GM12878 (cell line): ENCODE data around the gene OR6Q1. TPM values are rescaled to one million over a fixed set of nuclear protein-coding genes. Genes with fewer than 3 reads are reported as not detected.

Source experiments
- ATAC-seq: fragments of 200-7000 bp; cut with Tn5 transposase; 3 replicates; pipeline ENCODE4 v1.9.1; 2020; ENCODE audit warnings: mild to moderate bottlenecking, moderate library complexity
- BruUV-seq: library from RNA; stranded (reverse); fragments of 400-500 nt; replicated peaks from 2 replicates; lab custom pipeline; 2021; lab: Mats Ljungman, UMichigan
- CTCF ChIA-PET: fragments of 300-600 bp; sonication (Branson Sonifier 250); formaldehyde crosslinking; extraction: SDS; loops from one replicate; lab custom pipeline; 2021; ENCODE audit warnings: inconsistent platforms; lab: Yijun Ruan, JAX
- POLR2A ChIA-PET: fragments of 350-600 bp; formaldehyde crosslinking; extraction: SDS; loops from one replicate; lab custom pipeline; 2021; ENCODE audit warnings: inconsistent platforms; lab: Charles Lee
- RAD21 ChIA-PET: fragments of 300-600 bp; sonication (Branson Sonifier 250); formaldehyde crosslinking; loops from one replicate; lab custom pipeline; 2023; ENCODE audit warnings: antibody characterized with exemption; ENCODE audit not compliant: unreplicated experiment; lab: Charles Lee
- SMC1A ChIA-PET: fragments of 300-600 bp; sonication (Branson Sonifier 250); formaldehyde crosslinking; loops from one replicate; lab custom pipeline; 2023; ENCODE audit not compliant: unreplicated experiment, uncharacterized antibody; lab: Charles Lee
- DNase-seq: peaks from one replicate; pipeline ENCODE4 v3.0.0-alpha.2; 2011; ENCODE audit warnings: low read depth, low spot score
- FAIRE-seq: peaks from 3 replicates; lab custom pipeline; 2011; peaks lifted over from hg19 to GRCh38; lab: Jason Lieb, UNC
- H2AFZ ChIP-seq: 2 replicates; pipeline ENCODE4 v1.6.0; 2011; ENCODE audit warnings: low read depth, low read length, control low read depth; ENCODE audit not compliant: control insufficient read depth
- H3K27ac ChIP-seq: 2 replicates; pipeline ENCODE4 v1.5.1; 2011; ENCODE audit warnings: control low read depth; ENCODE audit not compliant: control insufficient read depth, insufficient read depth
- H3K27me3 ChIP-seq, 2 experiments: replicated peaks in 1 of 2; 2 replicates each; pipeline versions ENCODE4 v1.6.0 to v1.6.1; 2011; ENCODE audit warnings: low read length in 1 of 2; ENCODE audit not compliant: control insufficient read depth in 2 of 2, insufficient read depth in 2 of 2
- H3K36me3 ChIP-seq, 2 experiments: 2 replicates each; pipeline ENCODE4 v1.5.1; 2011; ENCODE audit warnings: low read length in 1 of 2; ENCODE audit not compliant: control insufficient read depth in 2 of 2, insufficient read depth in 2 of 2
- H3K4me1 ChIP-seq: 2 replicates; pipeline ENCODE4 v1.6.1; 2011; ENCODE audit warnings: mild to moderate bottlenecking, low read length, moderate library complexity, mixed read lengths; ENCODE audit not compliant: control insufficient read depth, insufficient read depth
- H3K4me2 ChIP-seq: 2 replicates; pipeline ENCODE4 v1.6.0; 2011; ENCODE audit warnings: control low read depth; ENCODE audit not compliant: control insufficient read depth, insufficient read depth
- H3K4me3 ChIP-seq: fragments of 200-600 bp; sonication (generic); 2 replicates; pipeline ENCODE4 v1.5.1; 2016
- H3K79me2 ChIP-seq: 2 replicates; pipeline ENCODE4 v1.6.0; 2011; ENCODE audit warnings: low read length; ENCODE audit not compliant: control insufficient read depth, insufficient read depth
- H3K9ac ChIP-seq: 2 replicates; pipeline ENCODE4 v1.8.0; 2011; ENCODE audit warnings: low read length, control low read depth, mixed read lengths; ENCODE audit not compliant: control insufficient read depth, insufficient read depth
- H3K9me3 ChIP-seq: replicated peaks from 3 replicates; pipeline ENCODE4 v1.5.1; 2011; ENCODE audit warnings: mild to moderate bottlenecking, low read length; ENCODE audit not compliant: control insufficient read depth, insufficient read depth
- H4K20me1 ChIP-seq: 2 replicates; pipeline ENCODE4 v1.6.0; 2011; ENCODE audit not compliant: control insufficient read depth, insufficient read depth
- MEF2B ChIP-seq: fragments of 450-650 bp; IDR thresholded peaks from 2 replicates; pipeline ENCODE4 v1.6.1; 2018; ENCODE audit warnings: mild to moderate bottlenecking, moderate library complexity; ENCODE audit not compliant: partially characterized antibody, poor library complexity, severe bottlenecking
- MTA2 ChIP-seq: fragments of 450-650 bp; IDR thresholded peaks from 2 replicates; pipeline ENCODE4 v1.6.1; 2016; ENCODE audit warnings: low read depth, mild to moderate bottlenecking, moderate library complexity
- NFXL1 ChIP-seq: fragments of 450-650 bp; IDR thresholded peaks from 2 replicates; pipeline ENCODE4 v1.6.1; 2017; ENCODE audit warnings: antibody characterized with exemption, mild to moderate bottlenecking, borderline replicate concordance
- POU2F2 ChIP-seq: IDR thresholded peaks from 3 replicates; pipeline ENCODE4 v1.6.1; 2011; ENCODE audit warnings: low read depth, mild to moderate bottlenecking, low read length, borderline replicate concordance
- SMAD5 ChIP-seq: IDR thresholded peaks from 2 replicates; pipeline ENCODE4 v1.6.1; 2016; ENCODE audit warnings: antibody characterized with exemption, low read depth
- WRNIP1 ChIP-seq: IDR thresholded peaks from 2 replicates; pipeline ENCODE4 v1.6.1; 2011; ENCODE audit warnings: low read depth, low read length, improper control_type of control experiment, borderline replicate concordance
- WGBS: methylation state at CpG from one replicate; pipeline ENCODE4 v1.1.6; 2016; ENCODE audit warnings: low lambda C conversion rate; ENCODE audit not compliant: insufficient replicate concordance, insufficient coverage; ENCODE audit errors: missing lambda C conversion rate; 5-methylcytosine and 5-hydroxymethylcytosine counted together
- in situ Hi-C: fragments of 300-500 bp; cut with MboI; formaldehyde crosslinking; loops from 9 replicates; pipeline ENCODE4 v1.14.3; 2018; ENCODE audit warnings: mixed read lengths
- intact Hi-C: fragments of 100-400 bp; cut with micrococcal nuclease; formaldehyde crosslinking; loops from one replicate; pipeline ENCODE4 v1.14.2; 2022; ENCODE audit not compliant: unreplicated experiment
- polyA plus RNA-seq, 11 experiments: library from polyadenylated mRNA; depleted of rRNA in 4 of 11; unstranded in 6 of 11; stranded (reverse) in 5 of 11; fragments of >200 nt; fragmentation: Nextera tagmentation in 4 of 11; fragmentation: Illumina TruSeq in 1 of 11; extraction: Ambion mirVana in 4 of 11; extraction: Trizol in 1 of 11; gene quantifications; 1 replicate in 1 of 11; 2 replicates in 10 of 11; pipeline versions ENCODE4 v1.2.1 to v1.2.3, GENCODE V29; 2011 to 2016; ENCODE audit warnings: inconsistent platforms in 2 of 11, missing spikeins in 2 of 11, low read depth in 1 of 11
- total RNA-seq, 4 experiments: library from RNA; depleted of rRNA in 3 of 4; stranded (reverse); fragments of >200 nt in 3 of 4; fragmentation: Illumina TruSeq in 1 of 4; extraction: Trizol in 1 of 4; gene quantifications; 2 replicates each; pipeline versions ENCODE4 v1.2.1 to v1.2.3, GENCODE V29; 2013 to 2021
- TF ChIP-seq, protein P1 (sequence below): IDR thresholded peaks from 2 replicates; pipeline ENCODE4 v1.6.1; 2012; ENCODE audit warnings: low read depth, low read length, improper control_type of control experiment
- TF ChIP-seq, protein P2 (sequence below): fragments of 450-650 bp; formaldehyde crosslinking; IDR thresholded peaks from 2 replicates; pipeline ENCODE4 v1.5.0; 2022; ENCODE audit warnings: mild to moderate bottlenecking, missing genetic modification characterization

The OR6Q1 gene
- total and polyA plus RNA-seq, 10 of the 15 experiments (the other 5 are each of a cell fraction or from before 2014, with no cell fraction given), result not detected

DNA sequence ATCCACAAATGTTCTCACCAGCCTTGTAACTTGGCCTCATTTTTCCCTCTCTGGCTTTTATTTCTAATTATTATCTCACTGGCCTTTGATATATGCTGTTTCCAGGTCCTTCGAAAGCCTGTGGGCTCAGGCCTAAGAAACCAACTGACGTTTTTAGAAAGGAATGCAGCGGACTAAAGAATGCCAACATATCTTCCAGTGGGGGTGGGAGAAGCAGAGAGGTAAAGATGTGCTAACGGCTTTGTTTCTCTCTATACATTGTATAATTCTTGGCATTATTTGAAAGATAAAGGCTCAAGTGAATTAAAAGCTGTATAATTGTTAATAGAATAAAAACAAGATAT is 28.2 kb downstream of the OR6Q1 start:
- Histone ChIP-seq H3K79me2 (no peaks in the 10 kb centered on the region), H3K27me3 (peaks cover 0 to 2% of the 10 kb centered on the region in 2 experiments; a peak in 2 of 4 replicates), H3K9ac (no peak overlapping the region), H3K4me1 (no peaks in the 10 kb centered on the region), H3K4me2 (no peak overlapping the region), H2AFZ (no peak overlapping the region), H3K9me3 (no peaks in the 10 kb centered on the region), H3K27ac (no peak overlapping the region), H4K20me1 (no peaks in the 10 kb centered on the region), H3K36me3 (no peaks in the 10 kb centered on the region), H3K4me3 (no peak overlapping the region)
- in situ Hi-C loops, result no loop called here
- ATAC-seq, result no peak
- BruUV-seq, result no TSS peak
- no peak for TF ChIP-seq WRNIP1
- TF ChIP-seq MTA2, result no peak
- TF ChIP-seq MEF2B, result no peak
- no peak for TF ChIP-seq NFXL1
- TF ChIP-seq, protein P1, sequence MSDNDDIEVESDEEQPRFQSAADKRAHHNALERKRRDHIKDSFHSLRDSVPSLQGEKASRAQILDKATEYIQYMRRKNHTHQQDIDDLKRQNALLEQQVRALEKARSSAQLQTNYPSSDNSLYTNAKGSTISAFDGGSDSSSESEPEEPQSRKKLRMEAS, result no peak
- TF ChIP-seq SMAD5, result no peak
- TF ChIP-seq POU2F2, result no peak
- TF ChIP-seq, protein P2, sequence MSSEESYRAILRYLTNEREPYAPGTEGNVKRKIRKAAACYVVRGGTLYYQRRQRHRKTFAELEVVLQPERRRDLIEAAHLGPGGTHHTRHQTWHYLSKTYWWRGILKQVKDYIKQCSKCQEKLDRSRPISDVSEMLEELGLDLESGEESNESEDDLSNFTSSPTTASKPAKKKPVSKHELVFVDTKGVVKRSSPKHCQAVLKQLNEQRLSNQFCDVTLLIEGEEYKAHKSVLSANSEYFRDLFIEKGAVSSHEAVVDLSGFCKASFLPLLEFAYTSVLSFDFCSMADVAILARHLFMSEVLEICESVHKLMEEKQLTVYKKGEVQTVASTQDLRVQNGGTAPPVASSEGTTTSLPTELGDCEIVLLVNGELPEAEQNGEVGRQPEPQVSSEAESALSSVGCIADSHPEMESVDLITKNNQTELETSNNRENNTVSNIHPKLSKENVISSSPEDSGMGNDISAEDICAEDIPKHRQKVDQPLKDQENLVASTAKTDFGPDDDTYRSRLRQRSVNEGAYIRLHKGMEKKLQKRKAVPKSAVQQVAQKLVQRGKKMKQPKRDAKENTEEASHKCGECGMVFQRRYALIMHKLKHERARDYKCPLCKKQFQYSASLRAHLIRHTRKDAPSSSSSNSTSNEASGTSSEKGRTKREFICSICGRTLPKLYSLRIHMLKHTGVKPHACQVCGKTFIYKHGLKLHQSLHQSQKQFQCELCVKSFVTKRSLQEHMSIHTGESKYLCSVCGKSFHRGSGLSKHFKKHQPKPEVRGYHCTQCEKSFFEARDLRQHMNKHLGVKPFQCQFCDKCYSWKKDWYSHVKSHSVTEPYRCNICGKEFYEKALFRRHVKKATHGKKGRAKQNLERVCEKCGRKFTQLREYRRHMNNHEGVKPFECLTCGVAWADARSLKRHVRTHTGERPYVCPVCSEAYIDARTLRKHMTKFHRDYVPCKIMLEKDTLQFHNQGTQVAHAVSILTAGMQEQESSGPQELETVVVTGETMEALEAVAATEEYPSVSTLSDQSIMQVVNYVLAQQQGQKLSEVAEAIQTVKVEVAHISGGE (CRISPR knock-in tag), result no peak
- ChIA-PET RAD21 (no interaction called here), POLR2A (no interaction called here), CTCF (no interaction called here), SMC1A (no interaction called here)
- intact Hi-C loops, result no loop called here
- 21% methylated on average over 4 of the region's 4 CpGs for WGBS
- DNase-seq, result no peak
- no peak for FAIRE-seq
